Measurements from ENCODE around the gene KCNC1. TPM values are rescaled to one million over a fixed set of nuclear protein-coding genes. Genes with fewer than 3 reads are reported as not detected.

Gene KCNC1
- polyA plus RNA-seq, 1 donor from 2014 or later = 8.9 TPM

- no peaks in the 10 kb centered on the region for H3K27me3 ChIP-seq (ENCODE audit: insufficient read depth, low read depth, low read length)
- H3F3A ChIP-seq (ENCODE audit: insufficient read depth, low read length, poor library complexity, severe bottlenecking) = no peaks in the 10 kb centered on the region
- H3K4me3 ChIP-seq (ENCODE audit: low read length) = peak overlapping the region; percentile 63
- no peaks in the 10 kb centered on the region for H3K9me3 ChIP-seq (ENCODE audit: low read length)
- H3K27ac ChIP-seq (ENCODE audit: low read length) = peak overlapping the region; percentile 83
- no peaks in the 10 kb centered on the region for H4K20me1 ChIP-seq (ENCODE audit: insufficient read depth)
- peak overlapping the region; percentile 68 for H3K9ac ChIP-seq (ENCODE audit: low read length)
- peaks cover 22% of the 10 kb centered on the region for H3K79me2 ChIP-seq (replicated peaks; ENCODE audit: insufficient read depth, low read length)
- H2AFZ ChIP-seq (ENCODE audit: low read depth, low read length) = no peak overlapping the region
- TF ChIP-seq CTCF (IDR thresholded peaks at IDR 0.05; ENCODE audit: poor library complexity, severe bottlenecking) (no peak), MXI1 (conservative IDR thresholded peaks at IDR 0.05; ENCODE audit: poor library complexity, severe bottlenecking) (peak; percentile 22)
- H3K9me2 ChIP-seq (ENCODE audit: insufficient read depth, low read length) = no peaks in the 10 kb centered on the region
- no peaks in the 10 kb centered on the region for H3K36me3 ChIP-seq (ENCODE audit: insufficient read depth, low read length)
- peak overlapping the region; percentile 93 for H3K4me2 ChIP-seq (ENCODE audit: low read length)
Measured at GRCh38 chr11:17766073-17766359, 31.4 kb downstream of the KCNC1 start.

- Histone ChIP-seq H3K9ac (ENCODE audit: low read length) (peak overlapping the region; percentile 68), H3F3A (ENCODE audit: insufficient read depth, low read length, poor library complexity, severe bottlenecking) (no peaks in the 10 kb centered on the region), H3K9me3 (ENCODE audit: low read length) (no peaks in the 10 kb centered on the region), H3K9me2 (ENCODE audit: insufficient read depth, low read length) (no peaks in the 10 kb centered on the region), H4K20me1 (ENCODE audit: insufficient read depth) (no peaks in the 10 kb centered on the region), H3K36me3 (ENCODE audit: insufficient read depth, low read length) (no peaks in the 10 kb centered on the region), H3K4me3 (ENCODE audit: low read length) (peak overlapping the region; percentile 63), H3K27ac (ENCODE audit: low read length) (peak overlapping the region; percentile 83), H3K4me2 (ENCODE audit: low read length) (no peak overlapping the region), H2AFZ (ENCODE audit: low read depth, low read length) (no peak overlapping the region), H3K27me3 (ENCODE audit: insufficient read depth, low read depth, low read length) (no peaks in the 10 kb centered on the region), H3K79me2 (replicated peaks; ENCODE audit: insufficient read depth, low read length) (peaks cover 22% of the 10 kb centered on the region)
- TF ChIP-seq CTCF (IDR thresholded peaks at IDR 0.05; ENCODE audit: poor library complexity, severe bottlenecking) (no peak), MXI1 (conservative IDR thresholded peaks at IDR 0.05; ENCODE audit: poor library complexity, severe bottlenecking) (no peak), REST (IDR thresholded peaks at IDR 0.05; ENCODE audit: borderline replicate concordance) (no peak), TAF1 (IDR thresholded peaks at IDR 0.05; ENCODE audit: low read depth) (no peak), POLR2AphosphoS5 (IDR thresholded peaks at IDR 0.05) (no peak)
Measured at GRCh38 chr11:17766590-17766989, 32.0 kb downstream of the KCNC1 start.

GRCh38 chr11:17767301-17767885 lies 32.8 kb downstream of the KCNC1 start:
- Histone ChIP-seq H3K27me3 (ENCODE audit: insufficient read depth, low read depth, low read length) (no peaks in the 10 kb centered on the region), H3K9me3 (ENCODE audit: low read length) (no peaks in the 10 kb centered on the region), H3K9ac (ENCODE audit: low read length) (no peak overlapping the region), H3K4me2 (ENCODE audit: low read length) (no peak overlapping the region), H3K79me2 (replicated peaks; ENCODE audit: insufficient read depth, low read length) (peaks cover 22% of the 10 kb centered on the region), H3K4me3 (ENCODE audit: low read length) (no peak overlapping the region), H3K9me2 (ENCODE audit: insufficient read depth, low read length) (no peaks in the 10 kb centered on the region), H3K36me3 (ENCODE audit: insufficient read depth, low read length) (no peaks in the 10 kb centered on the region), H3K27ac (ENCODE audit: low read length) (no peak overlapping the region), H4K20me1 (ENCODE audit: insufficient read depth) (no peaks in the 10 kb centered on the region), H2AFZ (ENCODE audit: low read depth, low read length) (no peak overlapping the region), H3F3A (ENCODE audit: insufficient read depth, low read length, poor library complexity, severe bottlenecking) (no peaks in the 10 kb centered on the region)
- no peak for TF ChIP-seq EZH2 (IDR thresholded peaks at IDR 0.05; ENCODE audit: borderline replicate concordance, insufficient read depth, low read length, poor library complexity, severe bottlenecking)
- TF ChIP-seq MXI1 (conservative IDR thresholded peaks at IDR 0.05; ENCODE audit: poor library complexity, severe bottlenecking) = no peak
- no peak for TF ChIP-seq RAD21 (conservative IDR thresholded peaks at IDR 0.05)
- TF ChIP-seq TAF1 (IDR thresholded peaks at IDR 0.05; ENCODE audit: low read depth) = no peak
- TF ChIP-seq EP300 (conservative IDR thresholded peaks at IDR 0.05; ENCODE audit: poor library complexity, severe bottlenecking) = no peak
- TF ChIP-seq SMC3 (conservative IDR thresholded peaks at IDR 0.05; ENCODE audit: poor library complexity) = no peak
- no peak for TF ChIP-seq POLR2AphosphoS5 (IDR thresholded peaks at IDR 0.05)
- TF ChIP-seq CTCF (IDR thresholded peaks at IDR 0.05; ENCODE audit: poor library complexity, severe bottlenecking) = no peak
